ENCODE results near the gene CALM1. TPM values are rescaled to one million over a fixed set of nuclear protein-coding genes. Genes with fewer than 3 reads are reported as not detected.

Gene CALM1
- polyA plus RNA-seq, 12 donors = 208 to 661 (median 301) TPM

Other genes starting within 250 kb of the CALM1 start
- 100 to 1,000 TPM in 8 of 12 donors, 10 to 100 TPM in 3, not detected in 1; 63.2 to 134 (median 125) TPM for gene PSMC1, start 140.5 kb upstream of the CALM1 start, polyA plus RNA-seq (ENCODE audit: insufficient read length in 12 of 12)
- 10 to 100 TPM in 7 of 12 donors, 1 to 10 TPM in 4, not detected in 1; 7.3 to 38.4 (median 11.1) TPM for gene NRDE2, start 65.1 kb upstream of the CALM1 start, polyA plus RNA-seq (ENCODE audit: insufficient read length in 12 of 12)